H9 (cell line): ENCODE data around the gene RPS24. TPM values are rescaled to one million over a fixed set of nuclear protein-coding genes. Genes with fewer than 3 reads are reported as not detected.

ENCODE experiments used
- DNase-seq: peaks from one replicate; pipeline ENCODE4 v3.0.0-alpha.2; 2017
- H2AFZ ChIP-seq: one replicate; pipeline ENCODE4 v1.6.1; 2013; ENCODE audit warnings: mild to moderate bottlenecking, low read length, control low read depth, moderate library complexity
- H2AK5ac ChIP-seq: 2 replicates; pipeline ENCODE4 v1.6.1; 2013; ENCODE audit warnings: low read length, control low read depth, mixed read lengths; ENCODE audit not compliant: insufficient read length
- H2BK120ac ChIP-seq: one replicate; pipeline ENCODE4 v1.6.1; 2013; ENCODE audit warnings: low read depth, mild to moderate bottlenecking, low read length, control low read depth, inconsistent platforms; ENCODE audit not compliant: poor library complexity, severe bottlenecking
- H2BK12ac ChIP-seq: 2 replicates; pipeline ENCODE4 v1.6.1; 2013; ENCODE audit warnings: low read length, control low read depth, mixed read lengths, low read depth; ENCODE audit not compliant: insufficient read length
- H2BK15ac ChIP-seq: 2 replicates; pipeline ENCODE4 v1.6.1; 2013; ENCODE audit warnings: low read depth, low read length, control low read depth
- H2BK20ac ChIP-seq: one replicate; pipeline ENCODE4 v1.6.1; 2013; ENCODE audit warnings: low read depth, mild to moderate bottlenecking, low read length, control low read depth, inconsistent platforms; ENCODE audit not compliant: poor library complexity, severe bottlenecking
- H2BK5ac ChIP-seq: 2 replicates; pipeline ENCODE4 v1.6.1; 2013; ENCODE audit warnings: low read length, control low read depth, mixed read lengths; ENCODE audit not compliant: insufficient read length
- H3K14ac ChIP-seq: 2 replicates; pipeline ENCODE4 v1.6.1; 2013; ENCODE audit warnings: low read length, control low read depth; ENCODE audit not compliant: insufficient read depth
- H3K18ac ChIP-seq: 2 replicates; pipeline ENCODE4 v1.6.1; 2013; ENCODE audit warnings: low read depth, mild to moderate bottlenecking, mixed read lengths, low read length, control low read depth; ENCODE audit not compliant: insufficient read length
- H3K23ac ChIP-seq: 2 replicates; pipeline ENCODE4 v1.6.1; 2013; ENCODE audit warnings: low read length, control low read depth, mixed read lengths, low read depth; ENCODE audit not compliant: insufficient read length
- H3K23me2 ChIP-seq: 2 replicates; pipeline ENCODE4 v1.6.1; 2013; ENCODE audit warnings: low read depth, mild to moderate bottlenecking, mixed read lengths, low read length, control low read depth; ENCODE audit not compliant: insufficient read length, poor library complexity, severe bottlenecking
- H3K27ac ChIP-seq: 2 replicates; pipeline ENCODE4 v1.5.1; 2013; ENCODE audit warnings: low read length, control low read depth, mixed read lengths, low read depth; ENCODE audit not compliant: insufficient read length
- H3K27me3 ChIP-seq: 2 replicates; pipeline ENCODE4 v1.6.1; 2013; ENCODE audit warnings: low read length, control low read depth, inconsistent platforms; ENCODE audit not compliant: insufficient read depth
- H3K4ac ChIP-seq: 2 replicates; pipeline ENCODE4 v1.6.1; 2013; ENCODE audit warnings: low read depth, mild to moderate bottlenecking, control low read depth, inconsistent platforms, low read length, moderate library complexity
- H3K4me1 ChIP-seq: 2 replicates; pipeline ENCODE4 v1.6.1; 2013; ENCODE audit warnings: low read length, control low read depth, inconsistent platforms; ENCODE audit not compliant: insufficient read depth
- H3K4me2 ChIP-seq: 2 replicates; pipeline ENCODE4 v1.6.1; 2013; ENCODE audit warnings: low read length, control low read depth, mixed read lengths; ENCODE audit not compliant: insufficient read length, insufficient read depth
- H3K56ac ChIP-seq: 2 replicates; pipeline ENCODE4 v1.6.1; 2013; ENCODE audit warnings: low read depth, mild to moderate bottlenecking, mixed read lengths, low read length, control low read depth; ENCODE audit not compliant: insufficient read length
- H3K79me1 ChIP-seq: 2 replicates; pipeline ENCODE4 v1.6.1; 2013; ENCODE audit warnings: low read depth, mild to moderate bottlenecking, moderate library complexity, low read length, control low read depth, inconsistent platforms; ENCODE audit not compliant: insufficient read depth, poor library complexity, severe bottlenecking
- H3K79me2 ChIP-seq: 2 replicates; pipeline ENCODE4 v1.6.1; 2013; ENCODE audit warnings: low read length, control low read depth, inconsistent platforms; ENCODE audit not compliant: insufficient read depth
- H3K9ac ChIP-seq: 2 replicates; pipeline ENCODE4 v1.6.1; 2013; ENCODE audit warnings: low read length, control low read depth, mixed read lengths; ENCODE audit not compliant: insufficient read length; ENCODE audit errors: extremely low read depth
- H3K9me3 ChIP-seq: one replicate; pipeline ENCODE4 v1.6.1; 2013; ENCODE audit warnings: low read depth, low read length, inconsistent platforms; ENCODE audit not compliant: control insufficient read depth
- H3T11ph ChIP-seq: one replicate; pipeline ENCODE4 v1.6.1; 2013; ENCODE audit warnings: mild to moderate bottlenecking, low read length, control low read depth, inconsistent platforms
- H4K20me1 ChIP-seq: one replicate; pipeline ENCODE4 v1.6.1; 2013; ENCODE audit not compliant: control insufficient read depth, insufficient read length, insufficient read depth
- H4K5ac ChIP-seq: 2 replicates; pipeline ENCODE4 v1.6.1; 2013; ENCODE audit warnings: low read depth, mild to moderate bottlenecking, mixed read lengths, low read length, control low read depth; ENCODE audit not compliant: insufficient read length
- H4K8ac ChIP-seq: replicated peaks from 2 replicates; pipeline ENCODE4 v1.6.1; 2013; ENCODE audit warnings: low read length, control low read depth, mixed read lengths, low read depth; ENCODE audit not compliant: insufficient read length
- H4K91ac ChIP-seq: 2 replicates; pipeline ENCODE4 v1.6.1; 2013; ENCODE audit warnings: low read depth, mild to moderate bottlenecking, moderate library complexity, mixed read lengths, low read length, control low read depth; ENCODE audit not compliant: insufficient read length
- H3K27ac Mint-ChIP-seq, 3 experiments: 2 replicates in 2 of 3; 3 replicates in 1 of 3; pipeline ENCODE4 v1.8.0; 2020 to 2021; ENCODE audit warnings: mixed read lengths in 3 of 3, mild to moderate bottlenecking in 1 of 3, moderate library complexity in 1 of 3
- H3K27me3 Mint-ChIP-seq: 2 replicates; pipeline ENCODE4 v1.8.0; 2021; ENCODE audit warnings: low read depth, mild to moderate bottlenecking, moderate library complexity, mixed read lengths
- H3K36me3 Mint-ChIP-seq, 3 experiments: 2 replicates in 2 of 3; 3 replicates in 1 of 3; pipeline ENCODE4 v1.8.0; 2020 to 2021; ENCODE audit warnings: low read depth in 3 of 3, mixed read lengths in 3 of 3; ENCODE audit not compliant: insufficient read depth in 1 of 3
- H3K4me1 Mint-ChIP-seq, 2 experiments: 2 replicates each; pipeline ENCODE4 v1.8.0; 2020; ENCODE audit warnings: mixed read lengths in 2 of 2
- H3K4me3 Mint-ChIP-seq, 2 experiments: 2 replicates in 1 of 2; 3 replicates in 1 of 2; pipeline ENCODE4 v1.8.0; 2020 to 2021; ENCODE audit warnings: mild to moderate bottlenecking in 2 of 2, mixed read lengths in 2 of 2, moderate library complexity in 1 of 2
- H3K9me3 Mint-ChIP-seq, 2 experiments: 2 replicates in 1 of 2; 3 replicates in 1 of 2; pipeline ENCODE4 v1.8.0; 2020; ENCODE audit warnings: mild to moderate bottlenecking in 2 of 2, mixed read lengths in 2 of 2, moderate library complexity in 1 of 2
- WGBS: extraction: QIAGEN DNeasy Blood & Tissue Kit; methylation state at CpG from one replicate; pipeline ENCODE4 v1.1.7; 2013; ENCODE audit warnings: missing lambda C conversion rate, low lambda C conversion rate, mixed read lengths; ENCODE audit not compliant: insufficient read length; ENCODE audit errors: extremely low coverage; 5-methylcytosine and 5-hydroxymethylcytosine counted together
- total RNA-seq: library from RNA; stranded (reverse); gene quantifications from 2 replicates; pipeline ENCODE4 v1.2.1, GENCODE V29; 2021
- TF ChIP-seq, protein P1 (sequence below): fragments of 200-600 bp; sonication (generic); conservative IDR thresholded peaks from 3 replicates; pipeline ENCODE4 v1.8.0; 2021; ENCODE audit warnings: antibody characterized with exemption, mild to moderate bottlenecking

Gene RPS24
- total RNA-seq, 1 experiment from 2014 or later, result 1,966 TPM

DNA sequence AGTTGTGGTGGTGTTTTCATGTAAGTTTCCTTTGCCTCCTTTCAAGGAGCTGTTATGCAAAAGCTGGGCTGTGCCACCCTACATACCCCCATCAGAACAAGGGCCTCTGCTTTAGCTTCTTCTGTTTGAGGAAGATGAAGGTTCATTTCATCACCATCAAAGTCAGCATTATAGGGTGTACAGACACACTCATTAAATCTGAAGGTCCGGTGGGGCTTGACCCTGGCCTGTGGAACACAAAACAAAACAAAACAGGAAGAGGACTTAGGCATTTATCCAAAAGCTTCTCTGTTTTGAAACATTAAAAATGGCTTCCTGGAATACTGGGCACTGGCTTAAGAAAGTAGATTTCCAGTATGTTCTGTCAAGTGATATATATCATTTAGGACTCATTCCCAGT is 20.1 kb upstream of the RPS24 start:
- H3K14ac ChIP-seq, result no peak overlapping the region
- H3K56ac ChIP-seq, result no peak overlapping the region
- H2BK5ac ChIP-seq, result no peak overlapping the region
- H3K18ac ChIP-seq, result no peak overlapping the region
- no peak overlapping the region for H3K23ac ChIP-seq
- no peak for DNase-seq
- no peak overlapping the region for H3K4me2 ChIP-seq
- no peaks in the 10 kb centered on the region for H3K79me2 ChIP-seq
- H3K27me3 ChIP-seq, result no peaks in the 10 kb centered on the region
- no peak overlapping the region for H2BK12ac ChIP-seq
- no peak overlapping the region for H4K8ac ChIP-seq
- no CpG with 5 or more reads among the region's 1 CpG for WGBS
- H3K4me1 Mint-ChIP-seq, result no peaks in the 10 kb centered on the region
- no peaks in the 10 kb centered on the region for H4K20me1 ChIP-seq
- no peaks in the 10 kb centered on the region for H3K9me3 ChIP-seq
- no peak overlapping the region for H3K27ac ChIP-seq
- no peak overlapping the region for H2AK5ac ChIP-seq
- no peak overlapping the region for H4K91ac ChIP-seq
- no peak overlapping the region for H3K4me3 Mint-ChIP-seq
- H3K23me2 ChIP-seq, result no peaks in the 10 kb centered on the region
- H3K4me1 ChIP-seq, result no peaks in the 10 kb centered on the region
- H3K9ac ChIP-seq, result no peak overlapping the region
- no peak overlapping the region for H2AFZ ChIP-seq
- peaks cover 33 to 91% (median 68%) of the 10 kb centered on the region in 3 experiments; a peak in 6 of 7 replicates for H3K36me3 Mint-ChIP-seq
- H2BK15ac ChIP-seq, result no peak overlapping the region
- no peak overlapping the region for H2BK120ac ChIP-seq
- H3K4ac ChIP-seq, result no peak overlapping the region
- no peaks in the 10 kb centered on the region for H3K27me3 Mint-ChIP-seq
- TF ChIP-seq, protein P1, sequence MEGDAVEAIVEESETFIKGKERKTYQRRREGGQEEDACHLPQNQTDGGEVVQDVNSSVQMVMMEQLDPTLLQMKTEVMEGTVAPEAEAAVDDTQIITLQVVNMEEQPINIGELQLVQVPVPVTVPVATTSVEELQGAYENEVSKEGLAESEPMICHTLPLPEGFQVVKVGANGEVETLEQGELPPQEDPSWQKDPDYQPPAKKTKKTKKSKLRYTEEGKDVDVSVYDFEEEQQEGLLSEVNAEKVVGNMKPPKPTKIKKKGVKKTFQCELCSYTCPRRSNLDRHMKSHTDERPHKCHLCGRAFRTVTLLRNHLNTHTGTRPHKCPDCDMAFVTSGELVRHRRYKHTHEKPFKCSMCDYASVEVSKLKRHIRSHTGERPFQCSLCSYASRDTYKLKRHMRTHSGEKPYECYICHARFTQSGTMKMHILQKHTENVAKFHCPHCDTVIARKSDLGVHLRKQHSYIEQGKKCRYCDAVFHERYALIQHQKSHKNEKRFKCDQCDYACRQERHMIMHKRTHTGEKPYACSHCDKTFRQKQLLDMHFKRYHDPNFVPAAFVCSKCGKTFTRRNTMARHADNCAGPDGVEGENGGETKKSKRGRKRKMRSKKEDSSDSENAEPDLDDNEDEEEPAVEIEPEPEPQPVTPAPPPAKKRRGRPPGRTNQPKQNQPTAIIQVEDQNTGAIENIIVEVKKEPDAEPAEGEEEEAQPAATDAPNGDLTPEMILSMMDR, result no peak
- H4K5ac ChIP-seq, result no peak overlapping the region
- H3K27ac Mint-ChIP-seq, result no peak overlapping the region
- H3T11ph ChIP-seq, result no peak overlapping the region
- H3K9me3 Mint-ChIP-seq, result no peaks in the 10 kb centered on the region
- H2BK20ac ChIP-seq, result no peak overlapping the region
- H3K79me1 ChIP-seq, result no peaks in the 10 kb centered on the region
